ENCODE measurements around the gene LRRC17. TPM values are rescaled to one million over a fixed set of nuclear protein-coding genes. Genes with fewer than 3 reads are reported as not detected.

LRRC17 gene
- total RNA-seq, 2 experiments from 2014 or later, result 0.15 TPM; not detected in 1

- CTCF ChIA-PET, result no interaction called here
- H3K4me1 Mint-ChIP-seq, result peaks cover 17% of the 10 kb centered on the region
- H3K4me3 Mint-ChIP-seq, result no peak overlapping the region
- H3K36me3 Mint-ChIP-seq (ENCODE audit: low read depth), result no peaks in the 10 kb centered on the region
- POLR2A ChIA-PET, result no interaction called here
- H3K27ac Mint-ChIP-seq, result no peak overlapping the region
- no peaks in the 10 kb centered on the region for H3K9me3 Mint-ChIP-seq
- H3K27me3 Mint-ChIP-seq, result no peaks in the 10 kb centered on the region
- DNase-seq, result no peak
Measured at GRCh38 chr7:102991077-102991539, 78.3 kb downstream of the LRRC17 start.

- Mint-ChIP-seq H3K36me3 (ENCODE audit: low read depth) (no peaks in the 10 kb centered on the region), H3K9me3 (no peaks in the 10 kb centered on the region), H3K27ac (no peak overlapping the region), H3K4me3 (no peak overlapping the region), H3K27me3 (no peaks in the 10 kb centered on the region), H3K4me1 (peaks cover 17% of the 10 kb centered on the region)
- no peak for DNase-seq
- ChIA-PET POLR2A (no interaction called here), CTCF (no interaction called here)
Measured at GRCh38 chr7:102991540-102992214, 78.9 kb downstream of the LRRC17 start.

DNA sequence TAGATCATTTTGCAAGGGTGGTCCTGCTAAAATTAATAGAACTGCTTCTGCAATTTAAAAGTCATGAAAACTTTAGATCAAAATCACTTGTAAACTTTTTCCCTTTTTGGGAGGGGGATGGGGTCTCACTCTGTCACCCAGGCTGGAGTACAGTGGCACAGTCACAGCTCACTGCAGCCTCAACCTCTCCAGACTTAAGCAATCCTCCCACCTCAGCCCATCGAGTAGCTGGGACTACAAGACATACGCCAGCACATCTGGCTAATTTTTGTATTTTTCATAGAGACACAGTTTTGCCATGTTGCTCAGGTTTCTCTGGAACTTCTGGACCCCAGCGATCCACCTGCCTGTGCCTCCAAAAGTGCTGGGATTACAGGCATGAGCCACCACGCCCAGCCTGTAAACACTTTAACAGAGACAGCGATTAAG, 79.7 kb downstream of the LRRC17 start:
- Mint-ChIP-seq H3K4me3 (no peak overlapping the region), H3K4me1 (peaks cover 17% of the 10 kb centered on the region), H3K36me3 (ENCODE audit: low read depth) (no peaks in the 10 kb centered on the region), H3K27ac (no peak overlapping the region), H3K9me3 (no peaks in the 10 kb centered on the region), H3K27me3 (no peaks in the 10 kb centered on the region)
- DNase-seq, result no peak
- ChIA-PET POLR2A (no interaction called here), CTCF (no interaction called here)

- Mint-ChIP-seq H3K36me3 (ENCODE audit: low read depth) (no peaks in the 10 kb centered on the region), H3K4me1 (peaks cover 17% of the 10 kb centered on the region), H3K4me3 (no peak overlapping the region), H3K27ac (no peak overlapping the region), H3K27me3 (no peaks in the 10 kb centered on the region), H3K9me3 (no peaks in the 10 kb centered on the region)
- POLR2A ChIA-PET, result no interaction called here
- DNase-seq, result no peak
- CTCF ChIA-PET, result no interaction called here
Measured at GRCh38 chr7:102992938-102993717, 80.3 kb downstream of the LRRC17 start.

DNA sequence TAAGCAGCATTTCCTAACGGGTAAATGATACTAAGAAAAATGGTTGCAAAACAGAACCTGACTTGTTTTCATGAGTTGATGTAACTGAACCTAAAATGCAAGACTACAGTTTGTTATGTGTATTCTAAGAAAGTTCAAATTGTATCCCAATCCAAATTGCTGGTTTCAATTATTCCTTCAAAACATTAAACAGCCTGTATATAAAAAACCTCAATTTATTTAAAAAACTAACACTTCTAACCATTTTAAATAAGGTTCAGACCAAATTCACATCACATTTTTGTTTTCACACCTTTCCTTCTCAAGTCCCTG, 80.9 kb downstream of the LRRC17 start:
- no peaks in the 10 kb centered on the region for H3K27me3 Mint-ChIP-seq
- no peak for DNase-seq
- ChIA-PET POLR2A (no interaction called here), CTCF (no interaction called here)
- no peak overlapping the region for H3K4me3 Mint-ChIP-seq
- H3K36me3 Mint-ChIP-seq (ENCODE audit: low read depth), result no peaks in the 10 kb centered on the region
- peaks cover 14% of the 10 kb centered on the region for H3K4me1 Mint-ChIP-seq
- no peak overlapping the region for H3K27ac Mint-ChIP-seq
- H3K9me3 Mint-ChIP-seq, result no peaks in the 10 kb centered on the region

DNA sequence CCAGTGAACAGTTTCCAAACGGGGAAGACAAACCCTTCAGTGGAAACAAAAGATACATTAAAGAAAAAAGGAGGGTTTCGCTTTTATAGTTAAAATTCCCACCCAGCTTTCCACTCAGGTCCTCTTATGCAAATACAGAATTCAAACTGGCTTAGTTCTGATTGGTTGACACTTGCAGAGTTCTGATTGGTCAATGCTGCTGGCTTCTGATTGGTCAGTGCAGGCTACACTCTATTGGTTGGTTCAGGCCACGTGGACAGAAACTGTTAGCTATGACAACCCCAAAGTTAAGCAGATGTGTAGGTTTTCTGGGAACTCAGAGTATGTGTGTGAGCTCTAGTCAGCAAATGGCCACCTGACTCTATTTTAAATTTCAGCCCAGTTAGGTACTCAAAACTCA, 81.8 kb downstream of the LRRC17 start:
- peaks cover 2% of the 10 kb centered on the region for H3K27me3 Mint-ChIP-seq
- no peak for DNase-seq
- H3K9me3 Mint-ChIP-seq, result no peaks in the 10 kb centered on the region
- H3K4me3 Mint-ChIP-seq, result no peak overlapping the region
- CTCF ChIA-PET, result no interaction called here
- H3K27ac Mint-ChIP-seq, result no peak overlapping the region
- H3K36me3 Mint-ChIP-seq (ENCODE audit: low read depth), result no peaks in the 10 kb centered on the region
- peaks cover 8% of the 10 kb centered on the region for H3K4me1 Mint-ChIP-seq
- POLR2A ChIA-PET, result no interaction called here

Other genes starting within 250 kb of the LRRC17 start
- 1 to 10 TPM; 8.4 to 8.8 TPM for gene POLR2J2, start 241.3 kb upstream of the LRRC17 start, total RNA-seq
- gene FAM185A, start 164.0 kb upstream of the LRRC17 start, total RNA-seq, result 1 to 10 TPM; 6.1 to 7.2 TPM
- under 1 TPM in 1 of 2 experiments, not detected in 1; 0.58 TPM for gene FBXL13, start 161.8 kb downstream of the LRRC17 start, total RNA-seq
- 10 to 100 TPM; 27.0 to 31.5 TPM for gene ARMC10, start 162.1 kb downstream of the LRRC17 start, total RNA-seq
- gene NAPEPLD, start 236.1 kb downstream of the LRRC17 start, total RNA-seq, result 10 to 100 TPM; 10.7 to 11.5 TPM